RWPE2 (cell line): ENCODE measurements around the gene ASTN1.

Source experiments
- ATAC-seq: fragments of 200-7000 bp; cut with Tn5 transposase; 3 replicates; pipeline ENCODE4 v1.9.1; 2021; ENCODE audit warnings: low read depth
- DNase-seq: peaks from one replicate; pipeline ENCODE4 v3.0.0-alpha.2; 2020; ENCODE audit warnings: low spot score
- H3K27ac ChIP-seq: fragments of 450-650 bp; 2 replicates; pipeline ENCODE4 v1.5.1; 2017; ENCODE audit warnings: mild to moderate bottlenecking; ENCODE audit not compliant: poor library complexity, severe bottlenecking
- H3K27me3 ChIP-seq: fragments of 250-450 bp; sonication (Bioruptor Pico); 2 replicates; pipeline ENCODE4 v1.5.1; 2021; ENCODE audit warnings: mild to moderate bottlenecking, moderate library complexity; ENCODE audit not compliant: insufficient read depth, poor library complexity, severe bottlenecking
- H3K36me3 ChIP-seq: fragments of 250-450 bp; sonication (Bioruptor Pico); 2 replicates; pipeline ENCODE4 v1.5.1; 2020; ENCODE audit warnings: low read depth, mild to moderate bottlenecking, moderate library complexity
- H3K4me1 ChIP-seq: fragments of 250-450 bp; sonication (Bioruptor Pico); 2 replicates; pipeline ENCODE4 v1.5.1; 2021; ENCODE audit warnings: mild to moderate bottlenecking, moderate library complexity; ENCODE audit not compliant: insufficient read depth, poor library complexity, severe bottlenecking
- H3K4me3 ChIP-seq: fragments of 250-450 bp; sonication (Bioruptor Pico); 2 replicates; pipeline ENCODE4 v1.5.1; 2021; ENCODE audit warnings: mild to moderate bottlenecking, moderate library complexity; ENCODE audit not compliant: severe bottlenecking
- H3K9me3 ChIP-seq: fragments of 250-450 bp; sonication (Bioruptor Pico); 2 replicates; pipeline ENCODE4 v1.5.1; 2021; ENCODE audit warnings: mild to moderate bottlenecking, moderate library complexity; ENCODE audit not compliant: severe bottlenecking
- TF ChIP-seq, protein P1 (sequence below): fragments of 450-650 bp; IDR thresholded peaks from one replicate; pipeline ENCODE4 v1.5.1; 2017; ENCODE audit warnings: mild to moderate bottlenecking, moderate library complexity; ENCODE audit not compliant: poor library complexity, severe bottlenecking

Gene ASTN1

DNA sequence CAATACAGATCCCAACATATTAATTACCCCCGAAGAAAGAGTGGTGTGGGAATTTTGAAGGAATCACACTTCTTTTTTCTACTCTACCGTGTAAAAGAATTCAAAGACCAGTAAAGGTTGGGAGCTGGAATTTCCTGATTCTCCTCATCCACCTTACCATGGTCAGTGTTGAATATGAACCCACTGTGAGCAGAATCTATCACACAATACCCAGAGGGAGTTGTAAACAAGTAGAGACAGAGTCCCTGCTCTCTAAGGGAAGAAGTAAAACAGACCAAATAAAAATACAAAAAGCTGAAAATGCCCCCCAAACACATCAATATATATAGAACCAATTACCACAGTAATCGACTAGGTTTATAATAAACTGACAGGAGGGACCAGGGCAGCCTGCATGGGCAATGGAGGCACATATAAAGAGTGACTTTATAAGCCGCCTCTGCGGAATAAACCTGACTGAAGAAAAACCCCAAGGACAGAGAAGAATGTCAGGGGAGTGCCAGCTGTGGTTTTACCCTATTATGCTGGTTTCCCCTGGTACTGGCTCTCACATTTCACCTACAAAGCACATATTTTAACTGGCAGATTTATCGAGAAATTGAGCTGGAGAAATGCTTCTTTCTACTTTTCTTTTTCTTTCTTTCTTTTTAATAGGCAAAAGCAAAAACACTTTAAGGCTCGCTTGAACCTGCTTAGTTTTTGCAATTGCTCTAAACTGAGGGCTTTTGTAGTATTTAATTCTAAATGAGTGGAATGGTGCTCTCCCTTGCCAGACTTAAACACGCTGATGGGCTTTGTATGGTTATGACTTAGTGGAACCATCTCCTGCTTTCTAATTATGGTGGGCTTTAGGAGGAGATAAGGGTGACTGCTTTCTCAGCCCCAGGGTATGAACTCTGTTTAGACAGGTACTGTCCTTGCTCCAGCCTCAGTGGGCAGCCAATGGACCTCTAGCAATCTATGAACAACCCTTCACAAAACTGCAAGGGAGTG lies 244.8 kb downstream of the ASTN1 start:
- no peak for DNase-seq
- Histone ChIP-seq H3K27me3 (peaks cover 9% of the 10 kb centered on the region), H3K4me1 (no peaks in the 10 kb centered on the region), H3K9me3 (no peaks in the 10 kb centered on the region), H3K36me3 (no peaks in the 10 kb centered on the region), H3K27ac (no peak overlapping the region), H3K4me3 (no peak overlapping the region)
- TF ChIP-seq, protein P1, sequence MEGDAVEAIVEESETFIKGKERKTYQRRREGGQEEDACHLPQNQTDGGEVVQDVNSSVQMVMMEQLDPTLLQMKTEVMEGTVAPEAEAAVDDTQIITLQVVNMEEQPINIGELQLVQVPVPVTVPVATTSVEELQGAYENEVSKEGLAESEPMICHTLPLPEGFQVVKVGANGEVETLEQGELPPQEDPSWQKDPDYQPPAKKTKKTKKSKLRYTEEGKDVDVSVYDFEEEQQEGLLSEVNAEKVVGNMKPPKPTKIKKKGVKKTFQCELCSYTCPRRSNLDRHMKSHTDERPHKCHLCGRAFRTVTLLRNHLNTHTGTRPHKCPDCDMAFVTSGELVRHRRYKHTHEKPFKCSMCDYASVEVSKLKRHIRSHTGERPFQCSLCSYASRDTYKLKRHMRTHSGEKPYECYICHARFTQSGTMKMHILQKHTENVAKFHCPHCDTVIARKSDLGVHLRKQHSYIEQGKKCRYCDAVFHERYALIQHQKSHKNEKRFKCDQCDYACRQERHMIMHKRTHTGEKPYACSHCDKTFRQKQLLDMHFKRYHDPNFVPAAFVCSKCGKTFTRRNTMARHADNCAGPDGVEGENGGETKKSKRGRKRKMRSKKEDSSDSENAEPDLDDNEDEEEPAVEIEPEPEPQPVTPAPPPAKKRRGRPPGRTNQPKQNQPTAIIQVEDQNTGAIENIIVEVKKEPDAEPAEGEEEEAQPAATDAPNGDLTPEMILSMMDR = no peak
- ATAC-seq = no peak

DNA sequence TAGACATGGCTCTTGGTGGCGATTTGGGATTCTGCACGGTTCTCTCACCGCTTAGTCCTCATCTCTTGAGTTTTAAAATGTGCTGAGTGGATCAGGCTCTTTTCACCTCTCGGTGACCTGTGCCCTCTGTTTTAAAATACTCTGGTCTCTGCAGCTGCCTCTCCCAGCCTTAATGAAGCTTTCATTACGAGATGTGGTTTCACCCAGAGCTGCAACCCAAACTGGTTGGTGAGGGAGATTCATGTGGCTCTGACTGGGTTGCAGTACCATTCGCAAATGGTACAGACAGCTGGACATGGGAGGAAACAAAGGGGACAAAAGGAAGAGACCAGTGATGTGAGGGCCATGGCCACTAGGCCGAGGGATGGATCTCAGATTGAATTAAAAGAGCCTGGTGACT lies 258.9 kb downstream of the ASTN1 start:
- H3K27me3 ChIP-seq = peaks cover 7% of the 10 kb centered on the region
- TF ChIP-seq, protein P1 = no peak
- no peak for DNase-seq
- no peak overlapping the region for H3K4me3 ChIP-seq
- H3K4me1 ChIP-seq = no peaks in the 10 kb centered on the region
- no peaks in the 10 kb centered on the region for H3K9me3 ChIP-seq
- H3K36me3 ChIP-seq = no peaks in the 10 kb centered on the region
- H3K27ac ChIP-seq = no peak overlapping the region
- no peak for ATAC-seq

DNA sequence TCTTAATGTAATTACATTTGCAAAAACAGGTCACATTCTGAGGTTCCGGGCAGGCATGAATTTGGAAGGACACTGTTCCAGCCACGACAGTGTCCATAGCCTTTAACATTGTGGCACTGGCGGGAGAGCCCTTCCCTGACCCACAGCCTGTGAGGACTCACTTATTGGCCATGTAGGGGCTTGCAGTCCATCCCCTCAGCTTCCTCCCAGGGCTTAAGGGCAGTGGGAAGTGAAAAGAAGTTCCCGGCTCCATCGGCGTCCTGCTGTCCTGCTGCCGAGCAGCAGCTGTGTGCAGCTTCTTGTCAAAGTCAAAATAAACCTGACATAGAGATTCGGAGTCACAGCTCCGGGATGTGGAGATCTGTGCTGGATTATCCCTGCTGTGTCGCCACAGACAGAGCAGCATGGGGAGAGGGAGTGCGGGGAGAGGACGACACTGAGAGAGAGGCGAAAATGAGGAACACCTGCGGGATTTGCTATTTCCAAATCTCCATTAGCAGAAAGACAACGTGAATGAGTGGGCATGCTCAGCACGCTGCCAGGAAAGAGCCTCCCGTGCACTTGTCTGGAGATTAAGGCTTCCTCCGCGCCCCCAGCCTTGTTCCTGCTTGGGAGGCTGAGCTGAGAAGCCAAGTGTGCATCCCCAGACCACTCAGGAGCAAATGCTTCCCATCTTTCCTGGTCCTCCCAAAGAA lies 260.3 kb downstream of the ASTN1 start:
- ATAC-seq = no peak
- DNase-seq = no peak
- Histone ChIP-seq H3K4me1 (no peaks in the 10 kb centered on the region), H3K27me3 (peaks cover 7% of the 10 kb centered on the region), H3K9me3 (no peaks in the 10 kb centered on the region), H3K36me3 (no peaks in the 10 kb centered on the region), H3K27ac (no peak overlapping the region), H3K4me3 (no peak overlapping the region)
- TF ChIP-seq, protein P1 = no peak

DNA sequence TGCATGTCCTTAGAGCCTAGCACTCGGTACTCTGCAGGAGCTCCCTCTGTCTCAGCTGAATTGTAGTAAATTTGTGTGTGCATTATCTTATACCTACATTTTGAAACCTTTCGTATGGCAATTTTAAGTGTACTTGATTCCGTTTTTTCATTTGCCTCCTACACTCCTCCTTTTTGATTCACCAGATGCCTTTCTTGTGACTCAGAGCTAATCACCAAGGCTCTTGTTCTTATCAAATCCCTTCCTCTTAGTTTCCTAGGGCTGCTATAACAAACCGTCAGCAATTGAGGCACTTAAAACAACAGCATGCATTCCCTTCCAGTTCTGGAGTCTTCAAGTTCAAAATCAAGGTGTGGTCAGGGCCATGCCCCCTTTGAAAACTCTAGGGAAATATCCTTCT lies 261.0 kb downstream of the ASTN1 start:
- H3K9me3 ChIP-seq = no peaks in the 10 kb centered on the region
- no peak for ATAC-seq
- H3K36me3 ChIP-seq = no peaks in the 10 kb centered on the region
- no peak overlapping the region for H3K4me3 ChIP-seq
- no peak for DNase-seq
- peaks cover 10% of the 10 kb centered on the region for H3K27me3 ChIP-seq
- H3K27ac ChIP-seq = no peak overlapping the region
- H3K4me1 ChIP-seq = no peaks in the 10 kb centered on the region
- TF ChIP-seq, protein P1 = no peak

DNA sequence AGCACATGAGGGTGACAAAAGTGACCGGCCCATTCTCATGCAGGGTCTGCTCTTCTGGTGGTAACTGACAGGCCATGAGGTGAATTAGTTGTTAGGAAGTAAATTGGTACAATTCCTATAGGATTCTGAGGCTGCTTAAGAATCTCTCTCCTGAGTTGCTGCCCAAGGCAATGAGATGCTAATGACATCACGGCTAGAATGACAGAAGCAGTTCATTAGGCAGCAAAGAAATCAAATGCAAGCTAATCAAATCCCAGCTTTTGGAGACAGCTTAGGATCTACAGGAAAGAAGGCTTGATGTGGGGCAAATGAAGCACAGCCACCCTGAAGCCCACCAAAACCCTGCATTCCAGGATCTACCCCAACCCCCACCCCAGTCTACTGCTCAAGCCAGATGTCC lies 265.2 kb downstream of the ASTN1 start:
- Histone ChIP-seq H3K9me3 (no peaks in the 10 kb centered on the region), H3K36me3 (no peaks in the 10 kb centered on the region), H3K27ac (no peak overlapping the region), H3K27me3 (peaks cover 23% of the 10 kb centered on the region), H3K4me3 (no peak overlapping the region), H3K4me1 (no peaks in the 10 kb centered on the region)
- TF ChIP-seq, protein P1 = no peak
- ATAC-seq (no peak), DNase-seq (no peak)
